VCaP (cell line): ENCODE measurements around the gene PBXIP1.

Experiments
- H3K27ac ChIP-seq: fragments of 450-650 bp; 2 replicates; pipeline ENCODE4 v1.5.1; 2017
- CTCF ChIP-seq: fragments of 450-650 bp; conservative IDR thresholded peaks from 2 replicates; pipeline ENCODE4 v1.5.1; 2017; ENCODE audit warnings: mild to moderate bottlenecking, moderate library complexity

PBXIP1 gene

GRCh38 chr1:154935749-154936554 lies 19.9 kb downstream of the PBXIP1 start:
- peak overlapping the region; percentile 100 for H3K27ac ChIP-seq
- no peak for TF ChIP-seq CTCF

- no peak for TF ChIP-seq CTCF
- peak overlapping the region; percentile 71 for H3K27ac ChIP-seq
Measured at GRCh38 chr1:154934358-154934948, 21.4 kb downstream of the PBXIP1 start.

GRCh38 chr1:154931940-154932487 lies 23.9 kb downstream of the PBXIP1 start:
- peak overlapping the region; percentile 71 for H3K27ac ChIP-seq
- no peak for TF ChIP-seq CTCF

GRCh38 chr1:154926201-154926600 lies 29.7 kb downstream of the PBXIP1 start:
- no peak for TF ChIP-seq CTCF
- H3K27ac ChIP-seq, result no peak overlapping the region

- no peak overlapping the region for H3K27ac ChIP-seq
- TF ChIP-seq CTCF, result no peak
Measured at GRCh38 chr1:154925335-154926170, 30.3 kb downstream of the PBXIP1 start.

GRCh38 chr1:154923695-154924094 lies 32.2 kb downstream of the PBXIP1 start:
- TF ChIP-seq CTCF, result no peak
- no peak overlapping the region for H3K27ac ChIP-seq

- H3K27ac ChIP-seq, result peak overlapping the region; percentile 2; the same call in 1 of the 2 replicates
- TF ChIP-seq CTCF, result no peak
Measured at GRCh38 chr1:154913273-154913672, 42.6 kb downstream of the PBXIP1 start.
